Duodenal mucosa (tissue), 2 donors: ENCODE results near the gene GNAQ.

Experiments
- H3K27ac ChIP-seq: one replicate; pipeline ENCODE4 v1.7.0; 2013; ENCODE audit warnings: low read depth, low read length
- H3K27me3 ChIP-seq, 2 donors: one replicate each; pipeline ENCODE4 v1.7.0; 2013; ENCODE audit warnings: low read length in 2 of 2, control low read depth in 1 of 2; ENCODE audit not compliant: insufficient read depth in 2 of 2, control insufficient read depth in 1 of 2
- H3K36me3 ChIP-seq, 2 donors: one replicate each; pipeline ENCODE4 v1.7.0; 2013; ENCODE audit warnings: low read length in 2 of 2, control low read depth in 1 of 2; ENCODE audit not compliant: insufficient read depth in 2 of 2, control insufficient read depth in 1 of 2
- H3K4me1 ChIP-seq, 2 donors: one replicate each; pipeline ENCODE4 v1.7.0; 2013; ENCODE audit warnings: low read length in 2 of 2, control low read depth in 1 of 2; ENCODE audit not compliant: insufficient read depth in 2 of 2, control insufficient read depth in 1 of 2
- H3K4me3 ChIP-seq, 2 donors: one replicate each; pipeline ENCODE4 v1.7.0; 2013; ENCODE audit warnings: low read length in 2 of 2, low read depth in 1 of 2
- H3K9ac ChIP-seq, 2 donors: one replicate each; pipeline ENCODE4 v1.7.0; 2013; ENCODE audit warnings: low read length in 2 of 2, low read depth in 1 of 2
- H3K9me3 ChIP-seq, 2 donors: one replicate each; pipeline ENCODE4 v1.7.0; 2013; ENCODE audit warnings: low read length in 2 of 2, control low read depth in 1 of 2; ENCODE audit not compliant: control insufficient read depth in 1 of 2

Gene GNAQ

GRCh38 chr9:78005231-78006002 lies 26.2 kb downstream of the GNAQ start:
- H3K9me3 ChIP-seq = no peaks in the 10 kb centered on the region
- peaks cover 21 to 46% of the 10 kb centered on the region in 2 donors for H3K4me1 ChIP-seq
- H3K27ac ChIP-seq = no peak overlapping the region
- H3K9ac ChIP-seq = no peak overlapping the region
- H3K36me3 ChIP-seq = no peaks in the 10 kb centered on the region
- no peaks in the 10 kb centered on the region for H3K27me3 ChIP-seq
- H3K4me3 ChIP-seq = no peak overlapping the region

DNA sequence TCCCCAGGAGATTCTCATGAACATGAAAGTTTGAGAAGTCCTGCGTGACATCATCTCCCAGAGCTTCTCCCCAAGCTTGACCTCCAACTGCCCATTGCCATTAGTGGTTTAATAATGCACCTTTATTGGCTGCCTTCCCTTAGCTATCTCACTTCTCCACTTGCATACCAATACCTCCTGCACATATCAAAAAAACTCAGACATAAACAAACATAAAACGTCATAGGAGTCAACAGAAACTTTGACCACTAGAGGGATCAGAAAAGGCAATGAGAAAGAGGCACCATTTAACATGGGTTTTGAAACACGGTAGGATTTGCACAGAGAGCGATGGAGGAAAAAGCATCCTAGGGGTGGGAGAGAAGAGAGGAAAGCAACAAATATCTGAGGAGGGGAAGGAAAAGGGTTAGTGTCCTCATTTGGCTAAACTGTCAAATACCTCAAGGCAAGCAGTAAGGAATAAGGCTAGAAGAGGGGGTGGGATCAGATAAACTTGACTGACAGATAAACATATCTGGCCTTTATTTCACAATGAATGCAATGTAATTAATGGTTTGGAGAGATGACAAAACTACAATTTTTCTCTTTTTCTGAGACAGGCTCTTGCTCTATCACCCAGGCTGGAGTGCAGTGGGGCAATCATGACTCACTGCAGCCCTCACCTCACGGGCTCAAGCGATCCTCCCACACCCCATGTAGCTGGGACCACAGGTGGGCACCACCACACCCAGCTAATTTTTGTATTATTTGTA lies 27.0 kb downstream of the GNAQ start:
- Histone ChIP-seq H3K27ac (no peak overlapping the region), H3K4me1 (peaks cover 17 to 41% of the 10 kb centered on the region in 2 donors)

GRCh38 chr9:78003730-78004129 lies 27.9 kb downstream of the GNAQ start:
- Histone ChIP-seq H3K4me3 (no peak overlapping the region), H3K4me1 (peaks cover 17 to 38% of the 10 kb centered on the region in 2 donors), H3K9ac (no peak overlapping the region), H3K27ac (no peak overlapping the region), H3K27me3 (no peaks in the 10 kb centered on the region), H3K36me3 (no peaks in the 10 kb centered on the region), H3K9me3 (no peaks in the 10 kb centered on the region)

More for the DNA sequence above, 27.0 kb downstream of the GNAQ start:
- Histone ChIP-seq H3K36me3 (no peaks in the 10 kb centered on the region), H3K4me3 (no peak overlapping the region), H3K9me3 (no peaks in the 10 kb centered on the region), H3K27me3 (no peaks in the 10 kb centered on the region), H3K9ac (no peak overlapping the region)

- H3K9me3 ChIP-seq = no peaks in the 10 kb centered on the region
- no peak overlapping the region for H3K9ac ChIP-seq
- H3K4me3 ChIP-seq = no peak overlapping the region
- peaks cover 17 to 38% of the 10 kb centered on the region in 2 donors for H3K4me1 ChIP-seq
- H3K36me3 ChIP-seq = no peaks in the 10 kb centered on the region
- H3K27ac ChIP-seq = no peak overlapping the region
- no peaks in the 10 kb centered on the region for H3K27me3 ChIP-seq
These were observed 29.5 kb downstream of the GNAQ start for GRCh38 chr9:78001946-78002731.

- Histone ChIP-seq H3K4me1 (peaks cover 13 to 28% of the 10 kb centered on the region in 2 donors), H3K4me3 (no peak overlapping the region), H3K27me3 (no peaks in the 10 kb centered on the region), H3K36me3 (no peaks in the 10 kb centered on the region), H3K27ac (no peak overlapping the region), H3K9ac (no peak overlapping the region), H3K9me3 (no peaks in the 10 kb centered on the region)
These were observed 31.4 kb downstream of the GNAQ start for GRCh38 chr9:78000221-78000620.

DNA sequence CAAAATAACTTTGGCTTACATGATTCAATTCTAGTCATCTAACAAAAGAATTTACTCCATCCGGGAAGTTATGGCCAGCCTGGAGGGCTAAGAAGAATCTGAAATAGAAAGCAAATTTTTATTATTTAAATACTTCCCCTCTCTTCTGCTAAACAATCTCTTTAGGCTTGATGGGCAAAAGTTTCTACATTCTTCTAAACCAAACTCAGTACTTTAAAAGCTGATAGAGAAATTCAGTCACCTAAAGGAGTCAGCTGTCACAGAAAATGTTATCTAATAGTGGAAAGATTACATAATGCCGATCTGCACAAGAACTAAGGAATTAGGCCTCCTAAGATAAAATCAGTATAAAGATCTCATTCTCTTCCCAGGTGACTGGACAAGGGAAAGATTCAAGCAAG lies 32.4 kb downstream of the GNAQ start:
- H3K4me1 ChIP-seq = peaks cover 5 to 18% of the 10 kb centered on the region in 2 donors

GRCh38 chr9:77997611-77998284 lies 33.9 kb downstream of the GNAQ start:
- Histone ChIP-seq H3K4me3 (no peak overlapping the region), H3K9me3 (no peaks in the 10 kb centered on the region), H3K27me3 (no peaks in the 10 kb centered on the region), H3K27ac (no peak overlapping the region), H3K36me3 (no peaks in the 10 kb centered on the region), H3K4me1 (peaks cover 0 to 12% of the 10 kb centered on the region in 2 donors), H3K9ac (no peak overlapping the region)

More for the DNA sequence above, 32.4 kb downstream of the GNAQ start:
- Histone ChIP-seq H3K27me3 (no peaks in the 10 kb centered on the region), H3K9ac (no peak overlapping the region), H3K27ac (no peak overlapping the region), H3K9me3 (no peaks in the 10 kb centered on the region), H3K36me3 (no peaks in the 10 kb centered on the region), H3K4me3 (no peak overlapping the region)

GRCh38 chr9:77996696-77997095 lies 34.9 kb downstream of the GNAQ start:
- Histone ChIP-seq H3K27me3 (no peaks in the 10 kb centered on the region), H3K4me1 (peaks cover 0 to 12% of the 10 kb centered on the region in 2 donors), H3K4me3 (no peak overlapping the region), H3K9ac (no peak overlapping the region), H3K27ac (no peak overlapping the region), H3K36me3 (peaks cover 0 to 3% of the 10 kb centered on the region in 2 donors), H3K9me3 (no peaks in the 10 kb centered on the region)

- no peak overlapping the region for H3K9ac ChIP-seq
- H3K27me3 ChIP-seq = no peaks in the 10 kb centered on the region
- H3K36me3 ChIP-seq = peaks cover 0 to 3% of the 10 kb centered on the region in 2 donors
- no peaks in the 10 kb centered on the region for H3K9me3 ChIP-seq
- H3K4me1 ChIP-seq = peaks cover 26 to 42% of the 10 kb centered on the region in 2 donors
- H3K27ac ChIP-seq = no peak overlapping the region
- no peak overlapping the region for H3K4me3 ChIP-seq
These were observed 40.4 kb downstream of the GNAQ start for GRCh38 chr9:77991191-77991590.
